Measurements from ENCODE around the gene RNF43.
A peak's percentile ranks its signal among the peaks of the same experiment; 100 is the strongest.

DNA sequence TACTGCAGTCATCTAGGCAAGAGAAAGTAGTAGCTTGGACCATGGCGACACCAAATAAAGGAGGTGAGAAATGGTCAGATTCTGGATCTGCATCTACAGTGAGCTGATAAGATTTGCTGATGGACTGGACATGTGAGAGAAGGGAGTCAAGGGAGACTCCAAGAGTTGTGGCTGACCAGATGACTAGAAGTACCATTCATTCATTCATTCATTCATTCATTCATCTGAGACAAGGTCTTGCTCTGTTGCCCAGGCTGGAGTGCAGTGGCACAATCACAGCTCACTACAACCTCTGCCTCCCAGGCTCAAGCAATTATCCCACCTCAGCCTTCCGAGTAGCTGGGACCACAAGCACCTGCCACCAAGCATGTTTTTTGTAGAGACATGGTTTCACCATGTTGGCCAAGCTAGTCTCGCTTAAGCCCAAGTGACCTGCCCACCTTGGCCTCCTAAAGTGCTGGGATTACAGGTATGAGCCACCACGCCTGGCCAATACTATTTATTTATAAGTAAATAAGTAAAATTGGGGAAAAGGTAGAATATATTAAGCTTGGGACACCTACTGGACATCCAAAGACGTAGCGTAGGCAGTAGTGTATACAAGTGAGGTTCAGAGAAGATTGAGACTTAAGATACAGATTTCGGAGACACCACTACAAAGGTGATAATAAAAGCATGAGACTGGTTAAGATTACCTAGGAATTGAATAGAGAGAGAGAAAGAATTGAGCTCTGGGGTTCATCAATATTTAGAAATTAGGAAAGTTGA, 15.7 kb upstream of the RNF43 start:
- TF ChIP-seq, protein P1, sequence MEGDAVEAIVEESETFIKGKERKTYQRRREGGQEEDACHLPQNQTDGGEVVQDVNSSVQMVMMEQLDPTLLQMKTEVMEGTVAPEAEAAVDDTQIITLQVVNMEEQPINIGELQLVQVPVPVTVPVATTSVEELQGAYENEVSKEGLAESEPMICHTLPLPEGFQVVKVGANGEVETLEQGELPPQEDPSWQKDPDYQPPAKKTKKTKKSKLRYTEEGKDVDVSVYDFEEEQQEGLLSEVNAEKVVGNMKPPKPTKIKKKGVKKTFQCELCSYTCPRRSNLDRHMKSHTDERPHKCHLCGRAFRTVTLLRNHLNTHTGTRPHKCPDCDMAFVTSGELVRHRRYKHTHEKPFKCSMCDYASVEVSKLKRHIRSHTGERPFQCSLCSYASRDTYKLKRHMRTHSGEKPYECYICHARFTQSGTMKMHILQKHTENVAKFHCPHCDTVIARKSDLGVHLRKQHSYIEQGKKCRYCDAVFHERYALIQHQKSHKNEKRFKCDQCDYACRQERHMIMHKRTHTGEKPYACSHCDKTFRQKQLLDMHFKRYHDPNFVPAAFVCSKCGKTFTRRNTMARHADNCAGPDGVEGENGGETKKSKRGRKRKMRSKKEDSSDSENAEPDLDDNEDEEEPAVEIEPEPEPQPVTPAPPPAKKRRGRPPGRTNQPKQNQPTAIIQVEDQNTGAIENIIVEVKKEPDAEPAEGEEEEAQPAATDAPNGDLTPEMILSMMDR (IDR thresholded peaks at IDR 0.05; ENCODE audit: low read depth, low read length): peak; percentile 31
- TF ChIP-seq EZH2phosphoT487 (IDR thresholded peaks at IDR 0.05; ENCODE audit: low read depth): no peak

Measured in OCI-LY3 (cell line).